CD4-positive, alpha-beta T cell treated with Interleukin-6 at 100 ng/mL for 8 hours (primary cell): ENCODE results near the gene ABCG4.
"Not testable (repeated sequence)": the region's sequence is repeated elsewhere in the genome, so short reads cannot be mapped to it uniquely, and the experiment has no call there.

Experiments
- DNase-seq: peaks from one replicate; pipeline ENCODE4 v3.0.0-alpha.2; 2020; ENCODE audit warnings: mixed read lengths, low spot score

Gene ABCG4

DNA sequence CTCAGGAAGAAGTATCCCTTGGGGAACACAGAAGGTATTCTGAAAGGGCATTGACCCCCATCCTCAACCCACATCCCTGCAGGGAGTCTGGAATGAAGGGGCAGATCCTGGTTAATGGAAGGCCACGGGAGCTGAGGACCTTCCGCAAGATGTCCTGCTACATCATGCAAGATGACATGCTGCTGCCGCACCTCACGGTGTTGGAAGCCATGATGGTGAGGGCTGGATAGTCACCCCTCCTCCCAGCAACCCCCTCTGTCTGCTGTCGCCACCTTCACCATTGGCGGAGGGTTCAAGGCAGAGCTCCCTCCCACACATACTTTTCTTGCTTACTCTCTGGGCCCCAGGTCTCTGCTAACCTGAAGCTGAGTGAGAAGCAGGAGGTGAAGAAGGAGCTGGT lies 5.3 kb downstream of the ABCG4 start:
- no peak for DNase-seq

DNA sequence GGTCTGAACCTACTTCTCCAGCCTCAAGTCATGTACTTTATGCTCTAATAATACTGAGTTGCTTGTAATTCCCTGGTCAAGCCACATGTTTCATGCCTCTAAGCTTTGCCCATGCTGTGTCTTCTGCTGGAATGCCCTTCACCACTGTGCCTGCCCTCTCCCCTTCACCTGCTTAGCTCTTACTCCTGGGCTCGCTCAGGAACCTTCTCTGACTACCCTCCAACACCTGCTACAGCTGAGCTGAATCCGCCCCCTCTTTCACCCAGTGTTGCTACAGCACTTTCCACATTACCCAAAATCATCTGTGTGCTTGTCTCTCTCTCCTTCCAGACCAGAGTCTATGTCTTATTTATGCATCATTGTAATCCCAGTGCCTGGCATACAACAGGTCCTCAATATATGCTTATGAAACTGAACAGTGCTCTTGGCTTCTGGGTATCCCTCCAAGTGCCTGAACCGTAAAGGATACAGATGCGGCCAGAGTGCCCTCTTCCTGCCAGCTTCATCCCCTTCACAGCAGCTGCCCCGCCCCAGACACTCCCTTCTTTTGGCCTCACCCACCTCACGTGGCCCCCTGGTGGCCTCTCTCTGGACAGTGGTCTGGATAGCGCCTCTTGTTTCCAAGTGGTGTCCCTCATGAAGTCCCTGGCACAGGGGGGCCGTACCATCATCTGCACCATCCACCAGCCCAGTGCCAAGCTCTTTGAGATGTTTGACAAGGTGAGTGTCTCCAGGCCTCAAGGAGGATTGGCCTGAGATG lies 7.1 kb downstream of the ABCG4 start:
- no peak for DNase-seq

DNA sequence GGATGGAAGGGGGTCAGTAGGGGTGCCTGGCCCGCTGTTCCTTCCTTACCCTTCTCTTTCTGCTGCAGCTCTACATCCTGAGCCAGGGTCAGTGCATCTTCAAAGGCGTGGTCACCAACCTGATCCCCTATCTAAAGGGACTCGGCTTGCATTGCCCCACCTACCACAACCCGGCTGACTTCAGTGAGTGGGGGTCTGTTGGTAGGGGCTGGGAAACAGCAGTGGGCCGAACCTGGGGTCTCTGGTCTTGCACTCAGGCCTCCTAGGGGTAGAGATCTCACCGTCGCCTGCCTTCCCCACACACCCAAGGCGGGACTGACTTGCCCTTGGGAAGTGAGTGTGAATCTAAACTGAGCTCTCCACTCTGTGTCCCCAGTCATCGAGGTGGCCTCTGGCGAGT lies 7.6 kb downstream of the ABCG4 start:
- no peak for DNase-seq

DNA sequence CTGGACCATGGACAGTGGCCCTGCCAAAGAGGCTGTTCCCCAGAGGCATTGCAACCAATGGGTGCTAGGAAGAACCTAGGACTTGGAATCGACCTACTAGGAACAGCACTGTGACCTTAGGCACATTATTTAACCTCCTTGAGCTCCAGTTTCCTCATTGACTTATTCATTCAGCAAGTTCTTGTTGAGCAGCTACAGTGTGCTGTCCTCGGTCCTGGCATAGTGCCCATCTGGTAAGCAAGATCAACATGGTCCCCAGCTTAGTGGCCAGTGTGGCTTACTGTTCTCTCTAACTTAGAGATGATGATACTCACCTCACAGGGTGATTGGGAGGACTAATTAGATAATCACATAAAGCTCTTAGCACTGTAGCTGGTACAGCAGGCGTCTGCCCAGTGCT lies 8.2 kb downstream of the ABCG4 start:
- no peak for DNase-seq

DNA sequence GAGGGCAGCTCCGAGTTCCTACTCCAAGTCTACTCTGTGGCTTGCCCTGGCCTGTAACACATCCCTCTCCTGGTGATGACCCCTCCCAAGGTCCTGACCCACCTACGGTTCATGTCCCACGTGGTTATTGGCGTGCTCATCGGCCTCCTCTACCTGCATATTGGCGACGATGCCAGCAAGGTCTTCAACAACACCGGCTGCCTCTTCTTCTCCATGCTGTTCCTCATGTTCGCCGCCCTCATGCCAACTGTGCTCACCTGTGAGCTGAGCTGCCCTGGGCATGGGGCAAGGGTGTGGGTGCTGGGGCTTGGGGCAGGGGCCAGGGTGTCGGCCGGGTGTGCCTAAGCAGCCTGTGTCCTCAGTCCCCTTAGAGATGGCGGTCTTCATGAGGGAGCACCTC lies 9.6 kb downstream of the ABCG4 start:
- DNase-seq, result no peak

DNA sequence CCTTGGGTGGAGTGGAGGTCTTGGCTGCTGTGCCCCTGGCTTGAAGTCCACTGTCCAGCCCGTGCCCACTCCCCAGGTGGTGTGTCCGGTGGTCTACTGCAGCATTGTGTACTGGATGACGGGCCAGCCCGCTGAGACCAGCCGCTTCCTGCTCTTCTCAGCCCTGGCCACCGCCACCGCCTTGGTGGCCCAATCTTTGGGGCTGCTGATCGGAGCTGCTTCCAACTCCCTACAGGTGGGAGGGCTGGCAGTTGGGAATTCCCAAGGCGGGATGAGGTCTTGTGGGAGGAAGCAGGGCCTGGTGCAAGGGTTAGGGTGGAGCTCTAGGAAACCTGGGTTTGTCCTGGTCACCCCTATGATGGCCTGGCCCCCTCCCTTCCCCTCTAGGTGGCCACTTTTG lies 11.3 kb downstream of the ABCG4 start:
- DNase-seq, result no peak

DNA sequence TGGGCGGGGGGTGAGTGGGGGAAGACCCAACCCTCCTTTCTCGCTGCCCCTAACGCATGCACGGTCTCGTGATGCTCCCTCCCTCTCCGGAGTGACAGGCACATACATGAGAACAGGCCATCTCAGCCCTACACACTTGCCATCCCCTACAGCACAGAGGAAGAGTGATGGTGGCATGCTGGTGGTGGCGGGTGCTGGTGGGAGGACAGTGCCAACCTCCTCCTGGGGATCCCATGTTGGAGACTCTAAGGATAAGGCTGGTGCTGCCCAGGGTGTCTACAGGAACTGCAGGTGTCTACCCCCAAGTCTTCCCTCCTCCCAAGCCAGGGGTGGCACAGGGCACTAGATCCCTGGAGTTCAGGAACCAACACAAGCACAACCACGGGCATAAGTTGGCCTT lies 13.0 kb downstream of the ABCG4 start:
- DNase-seq, result no peak

DNA sequence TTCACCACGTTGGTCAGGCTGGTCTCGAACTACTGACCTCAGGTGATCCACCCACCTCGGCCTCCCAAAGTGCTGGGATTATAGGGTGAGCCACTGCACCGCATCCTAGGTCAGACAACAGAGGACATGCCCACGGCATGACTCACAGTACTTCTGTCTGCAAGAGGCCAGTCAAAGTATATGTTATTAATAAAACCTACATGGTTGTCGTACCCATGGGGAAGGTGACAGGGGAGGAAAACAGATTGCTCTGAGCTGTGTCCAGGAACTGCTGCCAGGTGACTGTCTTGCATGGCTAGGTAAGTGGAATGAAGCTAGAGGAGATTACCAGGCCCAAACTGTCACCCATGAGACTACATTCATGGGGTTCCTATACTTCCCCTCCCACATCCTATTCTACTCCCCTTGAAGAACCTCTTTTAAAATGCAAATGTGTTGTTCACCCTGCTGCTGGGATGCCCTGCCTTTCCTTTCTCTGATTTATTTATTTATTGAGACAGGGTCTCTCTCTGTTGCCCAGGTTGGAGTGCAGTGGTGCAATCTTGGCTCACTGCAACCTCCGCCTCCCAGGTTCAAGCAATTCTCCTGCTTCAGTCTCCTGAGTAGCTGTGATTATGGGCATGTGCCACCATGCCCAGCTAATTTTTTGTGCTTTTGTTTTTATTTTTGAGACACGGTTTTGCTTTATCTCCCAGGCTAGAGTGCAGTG lies 17.7 kb downstream of the ABCG4 start:
- no peak for DNase-seq

DNA sequence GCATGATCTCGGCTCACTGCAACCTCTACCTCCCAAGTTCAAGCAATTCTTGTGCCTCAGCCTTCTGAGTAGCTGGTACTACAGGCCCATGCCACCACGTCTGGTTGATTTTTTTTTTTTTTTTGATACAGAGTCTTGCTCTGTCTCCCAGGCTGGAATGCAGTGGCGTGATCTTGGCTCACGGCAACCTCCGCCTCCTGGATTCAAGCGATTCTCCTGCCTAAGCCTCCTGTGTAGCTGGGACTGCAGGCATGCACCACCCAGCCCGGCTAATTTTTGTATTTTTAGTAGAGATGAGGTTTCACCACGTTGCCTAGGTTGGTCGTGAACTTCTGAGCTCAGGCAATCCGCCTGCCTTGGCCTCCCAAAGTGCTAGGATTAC lies 18.2 kb downstream of the ABCG4 start:
- not testable (repeated sequence) for DNase-seq

DNA sequence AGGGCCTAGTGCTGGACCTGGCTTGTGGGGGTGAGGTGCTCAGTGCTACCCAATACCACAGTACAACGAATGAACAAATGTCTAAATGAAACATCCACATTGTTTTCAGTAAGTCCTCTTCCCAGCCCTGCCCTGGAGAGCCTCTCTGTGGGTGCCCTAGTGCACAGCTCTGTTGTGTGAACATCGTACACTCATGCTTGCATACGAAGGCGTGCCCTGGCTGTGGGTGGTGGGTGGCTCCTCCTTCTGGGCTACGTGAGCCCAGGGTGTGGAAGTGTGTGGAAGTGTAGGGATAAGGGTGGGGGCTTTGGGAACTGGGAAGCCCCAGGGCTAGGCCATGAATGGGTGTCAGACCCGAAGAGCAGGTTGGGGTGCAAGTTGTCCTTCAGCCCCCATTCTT lies 19.1 kb downstream of the ABCG4 start:
- no peak for DNase-seq

DNA sequence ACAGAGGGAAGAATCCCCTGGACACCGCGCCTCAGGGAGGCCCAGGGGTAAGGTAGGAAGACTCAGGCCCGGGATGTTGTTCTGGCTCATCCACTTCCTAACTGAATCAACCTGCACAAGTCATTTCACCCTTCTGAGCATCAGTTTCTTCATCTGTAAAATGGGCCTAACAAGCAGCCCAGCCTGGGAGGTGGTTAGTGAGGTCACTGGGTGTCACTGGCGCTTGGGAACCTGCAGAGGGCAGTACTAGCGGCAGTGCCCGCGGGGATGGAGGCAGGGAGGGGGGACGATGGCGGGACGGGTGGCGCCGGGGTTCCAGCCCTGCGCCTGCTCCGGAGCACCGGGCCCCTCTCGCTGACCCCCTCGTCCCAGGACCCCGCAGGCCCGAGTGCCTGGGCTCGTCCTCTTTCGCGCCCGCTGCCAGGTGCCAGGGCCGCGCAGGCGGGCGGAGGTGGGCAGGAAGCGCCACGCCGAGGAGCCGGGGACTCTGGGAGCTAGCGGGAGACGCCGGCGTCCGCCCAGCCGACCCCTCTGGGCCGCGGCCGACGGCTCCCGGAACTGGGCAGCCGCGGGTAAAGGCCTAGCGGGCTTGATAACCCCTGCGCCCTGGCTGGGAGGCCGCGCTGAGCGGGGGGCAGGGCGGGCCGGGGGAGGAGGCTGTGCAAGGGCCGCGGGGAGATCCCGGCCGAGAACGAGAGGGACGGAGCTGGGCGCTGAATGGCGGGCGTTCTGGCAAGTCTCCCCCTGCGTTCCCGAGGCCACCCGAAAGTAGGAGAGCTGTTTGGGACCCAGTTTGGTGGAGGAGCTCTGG lies 19.8 kb downstream of the ABCG4 start, which contains the start of gene NLRX1:
NLRX1 (plus strand) TSS at position 255 of the 811 bp plus-strand sequence. CDS start 2,679 bp downstream, outside the sequence.
- DNase-seq, result peak; percentile 84

DNA sequence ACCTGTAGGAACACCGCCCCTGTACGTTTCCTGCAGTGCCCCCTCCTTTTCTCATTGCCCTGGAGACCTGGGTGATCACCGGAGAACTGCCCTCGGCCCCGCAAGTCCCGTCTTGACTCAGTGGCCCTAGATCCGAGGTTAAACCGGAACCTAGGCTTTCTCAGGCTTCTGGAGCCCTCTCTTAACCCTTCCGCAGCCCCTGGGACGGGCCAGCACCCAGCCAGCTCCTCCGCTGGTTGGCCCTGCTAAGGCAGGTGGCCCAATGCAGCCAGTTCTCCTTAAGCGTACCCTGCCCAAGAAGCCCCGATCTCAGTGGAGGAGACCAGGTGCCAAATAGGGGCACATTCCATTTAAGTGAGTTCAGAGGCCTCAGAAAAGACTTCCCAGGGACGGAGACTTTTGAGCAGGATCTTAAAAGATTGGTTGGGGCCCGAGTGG lies 20.4 kb downstream of the ABCG4 start:
- DNase-seq, result no peak

DNA sequence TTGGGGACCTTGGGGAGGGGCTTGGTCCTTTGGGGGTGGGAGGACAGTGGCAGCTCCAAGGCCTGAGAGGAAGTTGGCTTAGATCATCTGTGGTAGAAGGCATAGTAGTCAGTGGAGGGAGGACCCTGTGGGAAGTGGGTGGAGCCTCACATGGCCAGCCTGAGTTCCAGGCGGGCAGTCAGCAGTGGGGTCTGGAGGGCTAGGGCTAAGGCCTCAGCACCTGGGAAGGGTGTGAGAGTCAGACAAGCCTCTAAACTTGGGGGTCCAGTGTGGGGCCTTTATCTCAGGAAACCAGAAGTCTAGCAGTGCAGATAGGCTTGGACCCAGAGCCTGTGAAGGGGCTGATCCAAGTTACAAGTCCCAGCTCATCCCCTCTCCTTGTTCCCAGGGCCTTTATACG lies 23.7 kb downstream of the ABCG4 start:
- DNase-seq, result no peak

DNA sequence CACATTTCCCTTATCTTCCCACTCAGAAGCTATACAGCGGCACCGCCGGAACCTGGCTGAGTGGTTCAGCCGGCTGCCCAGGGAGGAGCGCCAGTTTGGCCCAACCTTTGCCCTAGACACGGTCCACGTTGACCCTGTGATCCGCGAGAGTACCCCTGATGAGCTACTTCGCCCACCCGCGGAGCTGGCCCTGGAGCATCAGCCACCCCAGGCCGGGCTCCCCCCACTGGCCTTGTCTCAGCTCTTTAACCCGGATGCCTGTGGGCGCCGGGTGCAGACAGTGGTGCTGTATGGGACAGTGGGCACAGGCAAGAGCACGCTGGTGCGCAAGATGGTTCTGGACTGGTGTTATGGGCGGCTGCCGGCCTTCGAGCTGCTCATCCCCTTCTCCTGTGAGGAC lies 24.6 kb downstream of the ABCG4 start:
- DNase-seq, result no peak

DNA sequence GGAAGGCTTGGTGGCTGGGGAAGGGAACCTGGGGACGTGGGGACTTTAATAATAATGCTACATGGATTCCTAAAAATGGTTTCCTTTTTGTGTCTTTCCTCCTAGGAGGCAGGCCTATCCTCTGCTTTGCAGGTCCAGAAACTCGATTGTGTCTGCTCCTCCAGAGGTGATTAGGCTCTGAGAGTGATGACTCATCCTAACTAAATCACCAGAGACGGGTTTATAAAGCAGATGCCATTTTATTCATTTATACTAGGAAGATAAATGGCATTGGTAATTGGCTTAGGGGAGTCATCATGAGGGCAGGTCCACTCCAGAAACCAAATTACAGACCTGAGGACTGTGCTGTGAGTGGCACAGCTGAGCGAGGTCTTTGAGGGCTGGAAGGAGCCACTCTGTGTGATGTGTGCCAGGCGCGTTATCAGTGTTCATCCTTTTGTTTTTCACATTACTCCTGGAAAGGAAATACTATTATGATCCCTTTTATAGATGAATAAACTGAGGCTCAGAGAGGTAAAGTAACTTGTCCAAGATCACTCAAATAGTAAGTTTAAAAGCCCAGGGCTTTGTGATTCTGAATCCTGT lies 26.7 kb downstream of the ABCG4 start:
- DNase-seq, result no peak

DNA sequence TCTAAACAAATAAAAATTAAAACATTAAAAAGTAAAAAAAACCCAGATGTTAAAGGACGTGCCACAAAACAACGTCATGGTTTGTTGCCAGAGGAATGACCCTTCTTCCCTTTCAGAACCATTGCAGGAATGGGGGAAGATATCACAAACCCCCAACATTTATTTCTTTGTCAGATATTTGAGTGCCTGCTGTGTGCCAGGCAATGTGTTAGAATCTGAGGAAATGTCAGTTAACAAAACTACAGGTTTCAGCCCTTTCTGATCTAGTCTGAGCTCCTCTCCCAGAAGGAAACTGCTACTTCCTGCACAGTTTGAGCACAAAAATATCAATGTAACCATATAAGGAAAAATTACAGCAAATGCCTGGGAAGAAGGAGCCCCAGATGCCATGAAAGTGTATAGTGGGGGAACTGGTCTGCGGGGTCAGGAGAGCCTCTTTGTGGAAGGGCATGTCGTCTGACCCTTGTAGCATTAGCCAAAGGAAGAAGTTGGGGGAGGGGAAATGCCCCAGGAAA lies 29.4 kb downstream of the ABCG4 start:
- no peak for DNase-seq

DNA sequence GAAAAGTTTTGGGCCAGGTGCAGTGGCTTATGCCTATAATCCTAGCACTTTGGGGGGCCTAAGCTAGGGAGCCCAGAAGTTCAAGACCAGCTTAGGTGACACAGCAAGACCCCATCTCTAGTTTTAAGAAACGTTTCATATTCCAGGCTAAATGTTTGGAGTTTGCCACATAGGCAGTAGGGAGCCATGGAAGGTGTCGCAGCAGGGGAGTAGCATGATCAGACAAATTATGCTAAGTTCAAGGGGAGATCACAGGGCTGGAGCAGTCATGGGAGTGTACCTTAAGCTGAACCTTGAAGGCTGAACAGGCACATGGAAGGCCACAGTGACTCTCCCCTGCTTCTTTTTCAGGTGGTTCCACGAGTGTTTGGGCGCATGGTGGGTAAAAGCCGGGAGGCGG lies 30.5 kb downstream of the ABCG4 start:
- DNase-seq, result no peak

DNA sequence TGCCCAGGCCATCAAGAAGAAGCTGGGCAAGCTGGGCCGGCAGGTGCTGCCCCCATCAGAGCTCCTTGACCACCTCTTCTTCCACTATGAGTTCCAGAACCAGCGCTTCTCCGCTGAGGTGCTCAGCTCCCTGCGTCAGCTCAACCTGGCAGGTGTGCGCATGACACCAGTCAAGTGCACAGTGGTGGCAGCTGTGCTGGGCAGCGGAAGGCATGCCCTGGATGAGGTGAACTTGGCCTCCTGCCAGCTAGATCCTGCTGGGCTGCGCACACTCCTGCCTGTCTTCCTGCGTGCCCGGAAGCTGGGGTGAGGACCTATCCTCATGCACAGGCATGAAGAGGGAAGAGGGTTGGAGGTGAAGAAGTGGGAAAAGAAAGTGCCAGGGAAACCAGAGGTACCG lies 31.1 kb downstream of the ABCG4 start:
- DNase-seq, result no peak

DNA sequence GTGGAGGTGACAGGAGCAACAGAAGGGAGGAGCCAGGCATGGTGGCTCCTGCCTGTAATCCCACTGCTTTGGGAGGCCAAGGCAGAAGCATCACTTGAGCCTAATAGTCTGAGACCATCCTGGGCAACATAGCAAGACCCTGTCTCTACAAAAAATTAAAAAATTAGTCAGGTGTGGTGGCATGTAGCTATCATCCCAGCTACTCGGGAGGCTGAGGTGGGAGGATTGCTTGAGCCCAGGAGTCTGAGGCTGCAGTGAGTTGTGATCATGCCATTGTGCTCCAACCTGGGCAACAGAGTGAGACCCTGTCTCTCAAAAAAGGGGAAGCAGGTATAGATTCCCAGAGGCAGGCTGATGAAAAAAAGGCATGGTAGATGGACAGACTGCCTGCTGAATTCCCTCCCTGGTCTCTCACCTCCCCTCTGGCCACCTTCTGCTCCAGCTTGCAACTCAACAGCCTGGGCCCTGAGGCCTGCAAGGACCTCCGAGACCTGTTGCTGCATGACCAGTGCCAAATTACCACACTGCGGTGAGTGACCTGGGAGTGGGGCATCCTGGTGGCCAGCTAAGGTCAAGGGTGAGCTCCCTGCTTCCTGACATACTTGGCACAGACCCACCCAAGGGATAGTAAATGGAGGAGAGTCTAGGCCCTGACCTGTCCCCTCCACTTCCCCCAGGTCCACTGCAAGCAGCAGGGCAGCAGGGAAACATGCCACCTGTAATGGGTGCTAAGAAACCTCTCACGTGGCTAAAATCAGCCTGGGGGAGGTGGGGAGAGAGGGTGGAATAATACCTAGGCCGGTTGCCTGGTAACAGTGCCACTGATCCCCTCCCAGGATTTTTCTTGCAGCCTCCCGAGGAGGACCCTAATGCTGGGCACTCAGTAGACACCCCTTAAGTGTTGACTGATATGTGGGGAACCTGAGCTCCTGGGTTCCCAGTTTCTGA lies 32.2 kb downstream of the ABCG4 start:
- no peak for DNase-seq

DNA sequence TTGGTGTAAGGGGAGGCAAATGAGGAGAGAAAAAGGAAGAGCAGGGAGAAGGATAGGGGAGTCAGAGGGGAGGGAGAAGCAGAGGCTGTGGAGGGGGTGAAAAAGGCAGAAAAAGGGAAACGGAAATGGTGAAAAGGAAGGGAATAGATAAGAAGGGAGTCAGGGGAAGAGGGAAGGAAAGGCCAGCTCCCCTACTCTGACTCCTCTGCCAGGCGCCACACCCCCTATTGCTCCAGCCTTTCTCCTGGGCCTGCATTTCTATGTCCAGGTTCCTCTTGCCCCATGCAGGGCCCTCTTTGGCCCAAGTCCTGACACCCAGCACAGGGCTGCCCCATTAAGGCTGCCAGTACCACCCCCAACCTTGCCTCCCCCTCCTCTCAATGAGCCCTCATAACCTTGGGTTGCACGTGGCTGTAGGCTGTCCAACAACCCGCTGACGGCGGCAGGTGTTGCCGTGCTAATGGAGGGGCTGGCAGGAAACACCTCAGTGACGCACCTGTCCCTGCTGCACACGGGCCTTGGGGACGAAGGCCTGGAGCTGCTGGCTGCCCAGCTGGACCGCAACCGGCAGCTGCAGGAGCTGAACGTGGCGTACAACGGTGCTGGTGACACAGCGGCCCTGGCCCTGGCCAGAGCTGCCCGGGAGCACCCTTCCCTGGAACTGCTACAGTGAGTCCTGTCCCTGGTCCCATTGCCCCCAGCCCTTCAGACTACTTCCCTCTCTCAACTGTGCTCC lies 33.0 kb downstream of the ABCG4 start:
- no peak for DNase-seq
